Cardiac muscle cell (in vitro differentiated cells and primary cell): ENCODE data around the gene PRIM1. TPM values are rescaled to one million over a fixed set of nuclear protein-coding genes. Genes with fewer than 3 reads are reported as not detected.
"Not testable (repeated sequence)": the region's sequence is repeated elsewhere in the genome, so short reads cannot be mapped to it uniquely, and the experiment has no call there.

Experiments used
- DNase-seq, 2 donors: peaks; one replicate each; pipeline versions ENCODE4 v3.0.0 to v3.0.0-alpha.2; 2010 to 2017; ENCODE audit warnings: low read depth in 1 of 2, low spot score in 1 of 2
- H3K27ac ChIP-seq: fragments of 200-600 bp; sonication (generic); 2 replicates; pipeline ENCODE4 v1.5.1; 2016
- H3K27me3 ChIP-seq: fragments of 200-600 bp; sonication (generic); 2 replicates; pipeline ENCODE4 v1.6.0; 2016; ENCODE audit warnings: control low read depth
- H3K36me3 ChIP-seq: fragments of 200-600 bp; sonication (generic); 2 replicates; pipeline ENCODE4 v1.5.1; 2016; ENCODE audit warnings: control low read depth
- H3K4me1 ChIP-seq: fragments of 200-600 bp; sonication (generic); 2 replicates; pipeline ENCODE4 v1.8.1; 2017; ENCODE audit warnings: low read depth, mild to moderate bottlenecking, mixed run types
- H3K4me3 ChIP-seq: fragments of 200-600 bp; sonication (generic); 2 replicates; pipeline ENCODE4 v1.5.1; 2016; ENCODE audit warnings: mild to moderate bottlenecking
- H3K9me3 ChIP-seq: fragments of 200-600 bp; sonication (generic); 2 replicates; pipeline ENCODE4 v1.5.1; 2017; ENCODE audit warnings: low read depth, mild to moderate bottlenecking, control low read depth
- polyA plus RNA-seq: library from polyadenylated mRNA; unstranded; fragments of >200 nt; fragmentation: Nextera tagmentation; extraction: Ambion mirVana; gene quantifications from 2 replicates; pipeline ENCODE4 v1.2.1, GENCODE V29; 2016
- total RNA-seq: library from RNA; depleted of rRNA; stranded (reverse); fragments of >200 nt; gene quantifications from 2 replicates; pipeline ENCODE4 v1.2.3, GENCODE V29; 2016
- TF ChIP-seq, protein P1 (sequence below): IDR thresholded peaks from 2 replicates; pipeline ENCODE4 v1.5.1; 2012; ENCODE audit warnings: low read depth, mild to moderate bottlenecking, low read length

Gene PRIM1
- total RNA-seq: 6.0 and 9.9 TPM in 2 replicates
- polyA plus RNA-seq: 15.4 and 17.8 TPM in 2 replicates

DNA sequence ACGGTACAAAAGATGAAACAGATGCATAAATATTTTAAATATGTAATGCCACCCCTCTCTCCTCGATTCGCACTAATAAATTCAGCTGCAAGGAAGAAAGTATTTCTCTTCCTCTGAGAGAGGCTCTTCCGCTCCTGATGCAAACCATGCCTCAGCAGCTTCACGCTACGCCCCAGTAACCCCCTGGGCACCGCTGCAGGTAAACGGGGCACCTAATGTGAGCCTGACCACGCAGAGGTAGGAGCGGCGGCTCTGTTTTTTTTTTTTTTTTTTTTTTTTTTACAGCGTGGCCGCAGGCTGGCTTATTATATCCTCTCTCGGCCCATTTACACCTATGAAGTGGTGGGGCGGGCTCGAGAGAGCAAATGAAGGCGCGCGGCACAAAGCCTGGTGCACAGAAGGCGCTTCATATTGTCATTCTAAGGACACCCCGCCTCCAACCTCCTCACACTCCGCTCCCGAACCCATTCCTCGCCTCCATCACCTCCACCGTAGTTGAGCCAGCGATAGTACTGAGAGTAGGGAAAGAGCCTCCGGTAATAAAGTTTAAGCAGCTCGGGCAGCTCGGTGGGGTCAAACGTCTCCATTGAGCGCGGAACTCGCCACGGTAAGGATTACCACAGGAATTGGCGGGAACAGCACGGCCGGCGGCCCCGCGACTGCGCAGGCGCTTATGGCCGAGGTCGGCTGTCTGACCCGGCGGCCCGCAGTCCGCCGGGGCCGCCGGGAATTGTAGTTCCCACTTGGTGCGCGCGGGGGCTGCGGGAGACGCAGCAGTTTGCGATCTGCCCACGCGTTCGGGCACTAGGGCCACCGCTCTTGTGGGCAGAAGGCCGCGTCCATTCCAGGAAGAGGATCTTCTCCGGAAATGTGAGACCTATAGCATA lies at the start of gene PRIM1:
PRIM1 (minus strand) TSS at position 612 of the 887 bp plus-strand sequence; CDS start at position 587, 25 bp downstream.
- Histone ChIP-seq H3K4me1 (no peaks in the 10 kb centered on the region), H3K27ac (no peak within 1 kb of the TSS), H3K27me3 (no peaks in the 10 kb centered on the region), H3K4me3 (peak within 1 kb of the TSS; percentile 86), H3K9me3 (no peaks in the 10 kb centered on the region), H3K36me3 (no peaks in the 10 kb centered on the region)
- TF ChIP-seq, protein P1, sequence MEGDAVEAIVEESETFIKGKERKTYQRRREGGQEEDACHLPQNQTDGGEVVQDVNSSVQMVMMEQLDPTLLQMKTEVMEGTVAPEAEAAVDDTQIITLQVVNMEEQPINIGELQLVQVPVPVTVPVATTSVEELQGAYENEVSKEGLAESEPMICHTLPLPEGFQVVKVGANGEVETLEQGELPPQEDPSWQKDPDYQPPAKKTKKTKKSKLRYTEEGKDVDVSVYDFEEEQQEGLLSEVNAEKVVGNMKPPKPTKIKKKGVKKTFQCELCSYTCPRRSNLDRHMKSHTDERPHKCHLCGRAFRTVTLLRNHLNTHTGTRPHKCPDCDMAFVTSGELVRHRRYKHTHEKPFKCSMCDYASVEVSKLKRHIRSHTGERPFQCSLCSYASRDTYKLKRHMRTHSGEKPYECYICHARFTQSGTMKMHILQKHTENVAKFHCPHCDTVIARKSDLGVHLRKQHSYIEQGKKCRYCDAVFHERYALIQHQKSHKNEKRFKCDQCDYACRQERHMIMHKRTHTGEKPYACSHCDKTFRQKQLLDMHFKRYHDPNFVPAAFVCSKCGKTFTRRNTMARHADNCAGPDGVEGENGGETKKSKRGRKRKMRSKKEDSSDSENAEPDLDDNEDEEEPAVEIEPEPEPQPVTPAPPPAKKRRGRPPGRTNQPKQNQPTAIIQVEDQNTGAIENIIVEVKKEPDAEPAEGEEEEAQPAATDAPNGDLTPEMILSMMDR: no peak
- peak; percentile 86 to 90 for DNase-seq

DNA sequence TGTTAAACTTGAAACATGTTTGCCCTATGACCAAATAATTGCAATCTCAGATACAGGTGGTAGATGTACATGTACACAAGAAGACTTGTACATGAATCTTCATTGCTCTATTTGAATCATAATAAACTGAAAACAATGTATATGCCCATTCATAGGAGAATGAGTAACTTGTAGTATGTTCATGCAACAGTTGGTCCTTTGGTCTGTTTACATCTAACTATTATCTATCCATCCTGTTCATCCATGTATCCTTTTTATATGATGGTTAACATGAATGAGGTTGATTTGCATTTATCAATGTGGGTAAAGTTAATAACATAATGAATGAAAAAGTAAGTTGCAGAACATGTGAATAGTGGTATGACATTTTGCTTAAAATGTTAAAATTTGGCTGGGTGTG lies 48.1 kb upstream of the PRIM1 start:
- no peak overlapping the region for H3K4me3 ChIP-seq
- TF ChIP-seq, protein P1: no peak
- DNase-seq: no peak
- no peaks in the 10 kb centered on the region for H3K9me3 ChIP-seq
- no peaks in the 10 kb centered on the region for H3K36me3 ChIP-seq
- H3K27ac ChIP-seq: no peak overlapping the region
- no peaks in the 10 kb centered on the region for H3K4me1 ChIP-seq
- no peaks in the 10 kb centered on the region for H3K27me3 ChIP-seq

DNA sequence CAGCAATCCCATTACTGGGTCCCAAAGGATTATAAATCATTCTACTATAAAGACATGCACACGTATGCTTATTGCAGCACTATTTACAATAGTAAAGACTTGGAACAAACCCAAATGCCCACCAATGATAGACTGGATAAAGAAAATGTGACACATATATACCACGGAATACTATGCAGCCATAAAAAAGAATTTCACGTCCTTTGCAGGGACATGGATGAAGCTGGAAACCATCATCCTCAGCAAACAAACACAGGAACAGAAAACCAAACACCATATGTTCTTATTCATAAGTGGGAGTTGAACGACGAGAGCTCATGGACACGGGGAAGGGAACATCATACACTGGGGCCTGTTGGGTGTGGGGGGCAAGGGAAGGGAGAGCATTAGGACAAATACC lies 47.2 kb upstream of the PRIM1 start:
- not testable (repeated sequence) for H3K4me1 ChIP-seq, DNase-seq, H3K9me3 ChIP-seq, H3K27ac ChIP-seq, H3K4me3 ChIP-seq, H3K27me3 ChIP-seq, H3K36me3 ChIP-seq

DNA sequence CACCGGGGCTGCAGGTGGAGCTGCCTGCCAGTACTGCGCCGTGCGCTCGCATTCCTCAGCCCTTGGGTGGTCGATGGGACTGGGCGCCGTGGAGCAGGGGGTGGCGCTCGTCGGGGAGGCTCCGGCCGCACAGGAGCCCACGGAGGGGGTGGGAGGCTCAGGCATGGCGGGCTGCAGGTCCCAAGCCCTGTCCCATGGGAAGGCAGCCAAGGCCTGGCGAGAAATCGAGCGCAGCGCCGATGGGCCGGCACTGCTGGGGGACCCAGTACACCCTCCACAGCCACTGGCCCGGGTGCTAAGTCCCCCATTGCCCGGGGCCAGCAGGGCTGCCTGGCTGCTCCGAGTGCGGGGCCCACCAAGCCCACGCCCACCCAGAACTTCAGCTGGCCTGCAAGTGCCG lies 43.7 kb upstream of the PRIM1 start:
- H3K9me3 ChIP-seq, DNase-seq, H3K27me3 ChIP-seq, H3K27ac ChIP-seq, H3K4me1 ChIP-seq, H3K36me3 ChIP-seq, H3K4me3 ChIP-seq: not testable (repeated sequence)

DNA sequence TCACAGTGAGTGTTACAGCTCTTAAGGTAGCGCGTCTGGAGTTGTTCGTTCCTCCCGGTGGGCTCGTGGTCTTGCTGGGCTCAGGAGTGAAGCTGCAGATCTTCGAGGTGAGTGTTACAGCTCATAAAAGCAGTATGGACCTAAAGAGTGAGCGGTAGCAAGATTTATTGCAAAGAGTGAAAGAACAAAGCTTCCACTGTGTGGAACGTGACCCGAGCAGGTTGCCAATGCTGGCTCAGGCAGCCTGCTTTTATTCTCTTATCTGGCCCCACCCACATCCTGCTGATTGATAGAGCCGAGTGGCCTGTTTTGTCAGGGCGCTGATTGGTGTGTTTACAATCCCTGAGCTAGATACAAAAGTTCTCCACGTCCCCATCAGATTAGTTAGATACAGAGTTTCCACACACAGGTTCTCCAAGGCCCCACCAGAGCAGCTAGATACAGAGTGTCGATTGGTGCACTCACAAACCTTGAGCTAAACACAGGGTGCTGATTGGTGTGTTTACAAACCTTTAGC lies 43.0 kb upstream of the PRIM1 start:
- not testable (repeated sequence) for H3K4me3 ChIP-seq, H3K9me3 ChIP-seq, H3K27ac ChIP-seq, H3K4me1 ChIP-seq, H3K36me3 ChIP-seq, DNase-seq, H3K27me3 ChIP-seq

DNA sequence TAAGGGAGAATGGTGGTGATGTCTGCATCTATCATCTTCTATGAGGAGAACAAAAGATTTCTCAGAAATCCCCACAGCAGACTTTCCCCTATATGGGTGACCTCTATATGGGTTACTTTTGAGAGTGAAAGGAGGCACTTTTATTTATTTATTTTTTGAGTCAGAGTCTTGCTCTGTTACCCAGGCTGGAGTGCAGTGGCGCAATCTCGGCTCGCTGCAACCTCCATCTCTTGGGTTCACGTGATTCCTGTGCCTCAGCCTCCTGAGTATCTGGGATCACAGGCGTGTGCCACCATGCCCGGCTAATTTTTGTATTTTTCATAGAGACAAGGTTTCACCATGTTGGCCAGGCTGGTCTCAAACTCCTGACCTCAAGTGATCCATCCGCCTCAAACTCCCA lies 41.0 kb upstream of the PRIM1 start:
- not testable (repeated sequence) for H3K27me3 ChIP-seq, H3K4me3 ChIP-seq, DNase-seq, H3K36me3 ChIP-seq, H3K27ac ChIP-seq, H3K9me3 ChIP-seq, H3K4me1 ChIP-seq

DNA sequence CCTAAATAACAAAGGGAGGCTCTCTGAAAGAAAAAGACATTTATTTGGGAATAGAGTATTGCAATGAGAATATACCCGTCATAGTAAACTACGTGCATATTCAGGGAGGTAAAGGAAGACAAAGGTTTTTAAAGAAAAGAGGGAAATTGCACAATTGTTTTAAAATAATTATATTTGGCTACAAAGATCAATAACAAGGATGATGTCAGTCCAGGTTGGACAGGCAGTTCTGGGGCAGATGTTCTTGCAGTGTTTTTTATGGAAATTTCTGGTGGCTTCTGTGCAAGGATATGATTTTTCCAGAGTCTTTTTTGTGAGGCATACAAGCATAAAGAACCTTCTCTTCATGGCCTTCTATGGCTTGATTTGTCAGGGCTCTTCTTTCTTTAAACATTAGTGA lies 40.6 kb upstream of the PRIM1 start:
- DNase-seq: no peak
- no peak overlapping the region for H3K4me3 ChIP-seq

DNA sequence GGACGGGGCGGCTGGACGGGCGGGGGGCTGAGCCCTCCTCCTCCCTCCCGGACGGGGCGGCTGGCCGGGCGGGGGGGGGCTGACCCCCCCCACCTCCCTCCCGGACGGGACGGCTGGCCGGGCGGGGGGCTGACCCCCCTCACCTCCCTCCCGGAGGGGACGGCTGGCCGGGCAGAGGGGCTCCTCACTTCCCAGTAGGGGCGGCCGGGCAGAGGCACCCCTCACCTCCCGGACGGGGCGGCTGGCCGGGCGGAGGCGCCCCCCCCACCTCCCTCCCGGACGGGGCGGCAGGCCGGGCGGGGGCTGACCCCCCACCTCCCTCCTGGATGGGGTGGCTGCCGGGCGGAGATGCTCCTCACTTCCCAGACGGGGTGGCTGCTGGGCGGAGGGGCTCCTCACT lies 37.3 kb upstream of the PRIM1 start:
- DNase-seq, H3K36me3 ChIP-seq, H3K27ac ChIP-seq, H3K27me3 ChIP-seq, H3K4me3 ChIP-seq, H3K4me1 ChIP-seq, H3K9me3 ChIP-seq: not testable (repeated sequence)

More for the DNA sequence above, 40.6 kb upstream of the PRIM1 start:
- Histone ChIP-seq H3K27ac (no peak overlapping the region), H3K27me3 (no peaks in the 10 kb centered on the region), H3K36me3 (no peaks in the 10 kb centered on the region), H3K4me1 (no peaks in the 10 kb centered on the region), H3K9me3 (no peaks in the 10 kb centered on the region)
- TF ChIP-seq, protein P1: no peak
